Stimulated activated CD4-positive, alpha-beta T cell treated with anti-CD3 and anti-CD28 coated beads, Interleukin-15, amount 100 ng/mL, for 1 hour (primary cell): ENCODE measurements around the gene CXCL13.
"Not testable (repeated sequence)": the region's sequence is repeated elsewhere in the genome, so short reads cannot be mapped to it uniquely, and the experiment has no call there.

ENCODE experiments used
- DNase-seq, 2 donors: peaks; one replicate each; pipeline ENCODE4 v3.0.0-alpha.2; 2020; ENCODE audit warnings: low read depth in 1 of 2, low spot score in 1 of 2

CXCL13 gene

GRCh38 chr4:77601614-77602187 lies 3.9 kb upstream of the CXCL13 start:
- DNase-seq, result no peak

GRCh38 chr4:77613267-77613666 lies 7.6 kb downstream of the CXCL13 start:
- DNase-seq, result no peak

DNA sequence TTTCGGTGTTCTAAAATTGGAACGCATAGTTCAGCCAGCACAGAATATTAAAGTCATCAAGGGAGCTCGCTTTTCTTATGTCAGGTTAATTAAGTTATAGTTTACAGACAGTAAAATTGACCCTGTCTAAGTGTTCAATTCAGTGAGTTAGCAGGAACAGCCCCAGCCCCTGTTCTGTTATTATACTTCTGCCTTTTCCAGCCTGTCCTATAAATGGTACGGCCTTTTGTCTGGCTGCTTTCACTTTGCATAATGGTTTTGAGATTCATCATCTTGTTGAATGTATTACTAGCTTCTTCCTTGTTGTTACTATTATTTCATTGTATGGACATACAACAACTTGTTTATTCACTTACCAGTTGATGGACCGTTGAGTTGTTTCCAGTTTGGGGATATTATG lies 9.5 kb downstream of the CXCL13 start:
- DNase-seq, result no peak

GRCh38 chr4:77617203-77617602 lies 11.6 kb downstream of the CXCL13 start:
- no peak for DNase-seq

- peak in 1 of 2 donors; percentile 10 for DNase-seq
Observed at GRCh38 chr4:77618383-77619241, 13.0 kb downstream of the CXCL13 start.

DNA sequence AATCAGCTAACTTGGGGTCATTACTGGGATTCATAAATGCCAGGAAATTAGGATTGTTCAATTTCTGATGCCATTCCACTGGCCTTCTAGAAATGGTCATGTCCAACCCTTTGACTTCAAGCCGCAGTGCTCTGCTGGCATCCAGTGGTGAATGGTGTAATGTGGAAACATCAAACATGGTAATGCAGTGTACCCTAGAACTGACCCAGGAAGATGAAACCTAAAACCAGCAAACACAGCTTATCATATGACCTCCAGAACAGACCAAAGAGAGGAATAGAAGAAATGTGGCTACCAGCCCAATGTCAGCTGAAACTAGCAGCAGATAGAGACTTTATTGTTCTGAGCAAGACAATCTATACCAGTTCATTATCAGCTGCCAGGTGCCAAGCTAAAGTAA lies 13.8 kb downstream of the CXCL13 start:
- DNase-seq, result no peak

DNA sequence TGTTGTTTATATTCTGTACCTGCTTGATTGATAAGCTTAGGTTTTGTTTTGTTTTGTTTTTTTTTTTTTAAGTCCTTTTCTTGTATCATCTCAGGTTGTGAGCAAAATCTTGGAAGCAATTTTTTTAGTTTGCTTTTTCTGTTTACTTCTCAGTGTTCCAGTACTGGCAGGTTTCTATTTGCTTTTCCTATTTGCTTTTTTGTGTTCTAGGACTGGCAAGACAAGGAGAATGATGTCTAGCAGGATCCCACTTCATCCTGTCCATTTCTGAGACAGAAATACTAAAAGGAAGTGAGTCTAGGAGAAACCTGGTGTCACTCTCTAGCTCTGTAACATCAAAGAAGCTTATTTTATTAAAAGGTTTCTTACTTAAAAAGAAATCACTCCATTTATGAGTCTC lies 15.6 kb downstream of the CXCL13 start:
- no peak for DNase-seq

DNA sequence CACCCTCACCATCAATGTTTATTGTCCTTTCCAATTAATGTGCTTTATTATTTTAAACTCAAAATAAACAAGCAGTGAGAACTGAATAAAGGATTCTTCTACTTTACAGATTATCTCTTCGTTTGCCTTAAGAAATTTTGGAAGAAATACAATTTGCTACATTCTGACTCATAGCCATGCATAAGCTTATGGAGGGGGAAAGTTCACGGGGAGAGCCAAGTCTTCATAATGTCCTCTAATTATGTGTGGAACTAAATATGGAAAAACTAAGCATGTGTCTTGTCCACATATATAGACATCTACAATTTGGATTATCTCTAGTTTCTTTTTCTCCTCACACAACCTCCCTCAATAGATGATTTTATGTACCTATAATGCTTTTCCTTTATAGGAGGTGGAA lies 17.5 kb downstream of the CXCL13 start:
- DNase-seq, result no peak

- DNase-seq, result no peak
Observed at GRCh38 chr4:77624213-77624612, 18.6 kb downstream of the CXCL13 start.

- DNase-seq, result no peak
Observed at GRCh38 chr4:77625485-77625884, 19.9 kb downstream of the CXCL13 start.

DNA sequence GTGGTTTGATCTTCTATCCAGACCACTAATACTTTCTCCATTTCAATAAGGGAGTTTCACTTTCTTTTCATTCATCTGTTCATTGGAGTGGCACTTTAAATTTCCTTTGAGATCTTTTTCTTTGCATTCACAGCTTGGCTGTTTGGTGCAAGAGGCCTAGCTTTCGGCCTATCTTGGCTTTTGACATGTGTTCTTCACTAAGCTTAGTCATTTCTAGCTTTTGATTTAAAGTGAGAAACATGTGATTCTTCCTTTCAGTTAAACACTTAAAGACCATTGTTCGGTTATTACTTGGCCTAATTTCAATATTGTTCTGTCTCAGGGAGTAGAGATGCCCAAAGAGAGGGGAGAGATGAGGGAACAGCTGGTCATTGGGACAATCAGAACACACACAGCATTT lies 24.3 kb downstream of the CXCL13 start:
- no peak for DNase-seq

DNA sequence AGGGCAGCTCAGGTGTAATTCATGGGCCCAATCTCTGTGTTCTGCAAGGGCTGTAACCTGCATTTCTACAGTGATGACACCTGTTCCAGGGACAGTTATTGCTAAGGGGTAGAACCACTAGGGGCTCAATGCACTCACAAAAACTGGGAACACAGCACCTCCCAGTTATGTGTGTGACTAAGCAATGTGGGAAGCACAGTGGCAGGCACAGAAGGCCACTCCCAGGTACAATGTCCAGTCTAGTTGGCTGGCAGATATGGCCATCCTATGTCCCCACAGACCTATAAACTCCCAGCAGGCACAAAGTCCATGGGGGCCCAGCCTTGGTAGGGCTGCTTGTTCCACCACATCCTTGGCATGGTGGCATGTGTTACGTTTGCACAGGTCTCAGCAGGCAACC lies 25.7 kb downstream of the CXCL13 start:
- no peak for DNase-seq

GRCh38 chr4:77634132-77634785 lies 28.6 kb downstream of the CXCL13 start:
- no peak for DNase-seq

GRCh38 chr4:77635246-77635645 lies 29.6 kb downstream of the CXCL13 start:
- no peak for DNase-seq

GRCh38 chr4:77635876-77636275 lies 30.3 kb downstream of the CXCL13 start:
- no peak for DNase-seq

GRCh38 chr4:77636902-77637301 lies 31.3 kb downstream of the CXCL13 start:
- DNase-seq, result no peak

- DNase-seq, result not testable (repeated sequence)
Observed at GRCh38 chr4:77644069-77644468, 38.4 kb downstream of the CXCL13 start.

DNA sequence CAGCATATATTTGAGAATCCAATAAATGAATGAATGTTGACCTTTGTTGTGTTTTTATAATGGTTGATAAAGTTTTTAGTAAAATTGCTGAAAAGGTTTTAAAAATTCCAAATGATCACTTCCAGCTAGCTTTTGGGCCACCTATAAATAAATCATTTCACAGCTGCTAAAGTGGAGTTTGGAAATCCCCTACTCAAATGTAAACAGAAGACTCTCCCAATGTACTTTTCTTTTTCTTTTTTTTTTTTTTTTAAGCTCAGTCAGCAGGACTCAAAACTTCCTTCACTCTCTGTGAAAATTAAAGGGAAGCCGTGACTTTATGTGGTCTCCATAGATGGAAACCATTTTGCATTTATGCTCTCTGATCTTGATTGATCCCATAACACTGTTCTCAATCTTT lies 45.2 kb downstream of the CXCL13 start:
- no peak for DNase-seq

DNA sequence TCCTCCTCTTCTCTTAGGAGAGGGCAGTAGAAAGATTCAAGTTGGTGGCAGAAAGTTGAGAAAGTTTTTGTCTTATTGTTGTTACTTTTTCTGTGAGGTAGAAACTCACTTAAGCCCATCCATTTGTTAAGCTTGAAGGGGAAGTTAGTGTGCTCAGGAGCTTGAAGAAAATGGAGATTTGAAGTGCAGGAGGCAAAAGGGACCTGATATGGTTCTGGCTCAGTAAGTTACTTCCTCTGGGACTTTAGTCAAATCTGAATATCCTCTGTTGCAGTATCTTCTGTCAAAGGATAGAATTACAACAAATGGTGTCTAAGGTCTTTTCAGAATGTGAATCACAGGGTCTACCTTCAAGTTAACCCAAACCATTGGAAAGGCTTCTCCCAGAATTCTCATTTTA lies 46.2 kb downstream of the CXCL13 start:
- DNase-seq, result no peak

- no peak for DNase-seq
Observed at GRCh38 chr4:77652237-77652897, 46.7 kb downstream of the CXCL13 start.

- no peak for DNase-seq
Observed at GRCh38 chr4:77653162-77653758, 47.6 kb downstream of the CXCL13 start.
